OCI-LY3 (cell line): ENCODE data around the gene LRRC17.

ENCODE experiments used
- H2AFZ ChIP-seq: fragments of 200-600, 300-600 bp; shearing (Covaris generic); 2 replicates; pipeline ENCODE4 v1.6.0; 2014; ENCODE audit warnings: antibody characterized with exemption, low read depth, low read length
- H3K27ac ChIP-seq: fragments of 200-600, 300-600 bp; sonication (generic); 2 replicates; pipeline ENCODE4 v1.5.1; 2014; ENCODE audit warnings: mild to moderate bottlenecking, low read length, moderate library complexity, mixed read lengths
- H3K27me3 ChIP-seq: fragments of 200-600, 300-600 bp; sonication (generic); 2 replicates; pipeline ENCODE4 v1.6.1; 2014; ENCODE audit warnings: low read depth, low read length, mixed read lengths
- H3K36me3 ChIP-seq: fragments of 200-600, 300-600 bp; sonication (generic); replicated peaks from 2 replicates; pipeline ENCODE3; 2014; ENCODE audit warnings: low read depth, low read length, mixed read lengths
- H3K4me1 ChIP-seq: fragments of 300-600, 200-600 bp; sonication (generic); 2 replicates; pipeline ENCODE4 v1.6.1; 2014; ENCODE audit warnings: low read length, mixed read lengths
- H3K4me2 ChIP-seq: fragments of 200-600, 300-600 bp; sonication (generic); 2 replicates; pipeline ENCODE4 v1.6.1; 2014; ENCODE audit warnings: low read length, mixed read lengths
- H3K4me3 ChIP-seq: fragments of 300-600, 200-600 bp; sonication (generic); 2 replicates; pipeline ENCODE4 v1.5.1; 2014; ENCODE audit warnings: antibody characterized with exemption, mild to moderate bottlenecking, low read length, moderate library complexity
- H3K79me2 ChIP-seq: fragments of 300-600, 200-600 bp; shearing (Covaris generic); 2 replicates; pipeline ENCODE4 v1.6.1; 2014; ENCODE audit warnings: mild to moderate bottlenecking, low read length, mixed read lengths
- H3K9ac ChIP-seq: fragments of 300-600, 200-600 bp; shearing (Covaris generic); 2 replicates; pipeline ENCODE4 v1.6.0; 2014; ENCODE audit warnings: mild to moderate bottlenecking, low read length, moderate library complexity
- H3K9me3 ChIP-seq: fragments of 200-600, 300-600 bp; shearing (Covaris generic); 2 replicates; pipeline ENCODE4 v1.6.1; 2014; ENCODE audit warnings: low read length, mixed read lengths; ENCODE audit not compliant: insufficient read depth
- H4K20me1 ChIP-seq: fragments of 200-600, 300-600 bp; sonication (generic); 2 replicates; pipeline ENCODE4 v1.6.1; 2016; ENCODE audit warnings: low read length, mixed read lengths; ENCODE audit not compliant: insufficient read depth
- CTCF ChIP-seq: fragments of 200-600, 300-600 bp; sonication (generic); IDR thresholded peaks from 2 replicates; pipeline ENCODE4 v1.5.1; 2014; ENCODE audit warnings: antibody characterized with exemption, low read length, low read depth
- EZH2phosphoT487 ChIP-seq: fragments of 200-600 bp; shearing (Covaris generic); IDR thresholded peaks from 2 replicates; pipeline ENCODE4 v1.6.1; 2018; ENCODE audit warnings: antibody characterized with exemption, mixed run types, low read depth

Gene LRRC17

GRCh38 chr7:102931757-102932156 is 19.0 kb downstream of the LRRC17 start:
- H3K27ac ChIP-seq, result no peak overlapping the region

GRCh38 chr7:102933763-102934162 is 21.0 kb downstream of the LRRC17 start:
- no peak overlapping the region for H3K4me3 ChIP-seq
- no peak overlapping the region for H2AFZ ChIP-seq
- no peaks in the 10 kb centered on the region for H3K36me3 ChIP-seq
- no peaks in the 10 kb centered on the region for H4K20me1 ChIP-seq
- no peak for TF ChIP-seq EZH2phosphoT487
- no peak for TF ChIP-seq CTCF
- H3K9ac ChIP-seq, result no peak overlapping the region
- H3K4me1 ChIP-seq, result peaks cover 9% of the 10 kb centered on the region
- H3K9me3 ChIP-seq, result no peaks in the 10 kb centered on the region
- peaks cover 4% of the 10 kb centered on the region; the same call in 1 of the 2 replicates for H3K27me3 ChIP-seq
- no peak overlapping the region for H3K4me2 ChIP-seq
- H3K79me2 ChIP-seq, result no peaks in the 10 kb centered on the region
- H3K27ac ChIP-seq, result no peak overlapping the region

More at GRCh38 chr7:102931757-102932156, 19.0 kb downstream of the LRRC17 start:
- Histone ChIP-seq H3K4me3 (no peak overlapping the region), H3K4me1 (peaks cover 9% of the 10 kb centered on the region), H3K4me2 (no peak overlapping the region), H3K9me3 (no peaks in the 10 kb centered on the region), H3K27me3 (peaks cover 7% of the 10 kb centered on the region; the same call in 1 of the 2 replicates), H3K9ac (no peak overlapping the region), H3K79me2 (no peaks in the 10 kb centered on the region), H4K20me1 (no peaks in the 10 kb centered on the region), H3K36me3 (no peaks in the 10 kb centered on the region), H2AFZ (no peak overlapping the region)
- TF ChIP-seq CTCF, result no peak
- TF ChIP-seq EZH2phosphoT487, result no peak

- H3K9ac ChIP-seq, result no peak overlapping the region
- H2AFZ ChIP-seq, result no peak overlapping the region
- peaks cover 4% of the 10 kb centered on the region; the same call in 1 of the 2 replicates for H3K27me3 ChIP-seq
- H3K79me2 ChIP-seq, result no peaks in the 10 kb centered on the region
- H3K36me3 ChIP-seq, result no peaks in the 10 kb centered on the region
- no peak for TF ChIP-seq CTCF
- no peak for TF ChIP-seq EZH2phosphoT487
- no peak overlapping the region for H3K4me3 ChIP-seq
- H4K20me1 ChIP-seq, result no peaks in the 10 kb centered on the region
- H3K27ac ChIP-seq, result no peak overlapping the region
- no peaks in the 10 kb centered on the region for H3K9me3 ChIP-seq
- H3K4me1 ChIP-seq, result peaks cover 9% of the 10 kb centered on the region
- H3K4me2 ChIP-seq, result no peak overlapping the region
Observed at GRCh38 chr7:102934239-102934638, 21.4 kb downstream of the LRRC17 start.

GRCh38 chr7:102934701-102935100 is 21.9 kb downstream of the LRRC17 start:
- Histone ChIP-seq H3K9ac (no peak overlapping the region), H3K27me3 (peaks cover 4% of the 10 kb centered on the region; the same call in 1 of the 2 replicates), H3K4me1 (peaks cover 9% of the 10 kb centered on the region), H3K9me3 (no peaks in the 10 kb centered on the region), H3K36me3 (no peaks in the 10 kb centered on the region), H4K20me1 (no peaks in the 10 kb centered on the region), H3K27ac (no peak overlapping the region), H3K4me2 (no peak overlapping the region), H2AFZ (no peak overlapping the region), H3K79me2 (no peaks in the 10 kb centered on the region), H3K4me3 (no peak overlapping the region)
- TF ChIP-seq CTCF, result no peak
- no peak for TF ChIP-seq EZH2phosphoT487
